Measurements from ENCODE around the gene PARP6.

DNA sequence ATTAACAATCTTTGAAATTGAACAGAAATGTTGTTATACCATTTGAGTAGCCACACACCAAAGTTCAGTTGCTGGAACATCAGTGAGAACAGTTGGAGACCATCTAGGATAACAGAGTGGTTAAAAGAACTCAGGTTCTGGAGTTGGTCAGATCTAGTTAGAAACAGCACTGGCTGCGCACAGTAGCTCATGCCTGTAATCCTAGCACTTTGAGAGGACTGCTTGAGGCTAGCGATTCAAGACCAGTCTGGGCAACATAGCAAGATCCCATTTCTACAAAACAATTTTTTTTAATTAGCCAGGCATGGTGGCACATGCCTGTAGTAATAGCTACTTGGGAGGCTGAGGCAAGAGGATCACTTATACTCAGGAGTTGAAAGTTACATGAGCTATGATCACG is 33.8 kb downstream of the PARP6 start:
- TF ChIP-seq CTCF (conservative IDR thresholded peaks at IDR 0.05) (no peak), EZH2 (IDR thresholded peaks at IDR 0.05; ENCODE audit: low read depth) (no peak)
